GM23248 (cell line): Measurements from ENCODE around the gene DNLZ.

Experiments
- EZH2 ChIP-seq: fragments of 200-600 bp; sonication (generic); IDR thresholded peaks from 2 replicates; pipeline ENCODE4 v1.6.1; 2018; ENCODE audit warnings: antibody characterized with exemption, mild to moderate bottlenecking; ENCODE audit not compliant: insufficient read depth, poor library complexity, severe bottlenecking
- EZH2phosphoT487 ChIP-seq: fragments of 200-600 bp; sonication (generic); IDR thresholded peaks from 2 replicates; pipeline ENCODE4 v1.6.1; 2018; ENCODE audit warnings: antibody characterized with exemption, moderate library complexity, mild to moderate bottlenecking, low read depth; ENCODE audit not compliant: insufficient read depth

GRCh38 chr9:136343121-136343883 is 20.2 kb downstream of the DNLZ start:
- TF ChIP-seq EZH2 (no peak), EZH2phosphoT487 (no peak)
